ENCODE data around the gene DAZAP2.

DNA sequence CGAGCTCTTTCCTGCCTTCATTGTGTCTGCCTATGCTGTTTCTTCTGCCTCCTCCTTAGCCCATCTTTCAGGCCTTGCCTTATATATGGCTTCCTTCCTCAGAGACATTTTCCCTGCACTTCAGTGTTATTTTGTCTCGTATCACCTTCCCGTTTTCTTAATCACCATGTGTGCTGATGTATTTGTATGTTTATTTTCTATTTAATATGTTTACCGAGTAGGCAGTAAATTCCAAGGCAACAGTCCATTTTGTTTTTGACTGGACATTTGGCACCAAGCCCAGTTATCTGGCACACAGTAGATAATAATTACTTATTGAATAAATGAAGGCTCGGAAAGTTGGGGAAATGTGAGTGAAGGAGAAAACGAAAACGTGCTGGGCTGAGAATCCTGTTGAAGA lies 16.2 kb upstream of the DAZAP2 start:
- TF ChIP-seq, protein P1, sequence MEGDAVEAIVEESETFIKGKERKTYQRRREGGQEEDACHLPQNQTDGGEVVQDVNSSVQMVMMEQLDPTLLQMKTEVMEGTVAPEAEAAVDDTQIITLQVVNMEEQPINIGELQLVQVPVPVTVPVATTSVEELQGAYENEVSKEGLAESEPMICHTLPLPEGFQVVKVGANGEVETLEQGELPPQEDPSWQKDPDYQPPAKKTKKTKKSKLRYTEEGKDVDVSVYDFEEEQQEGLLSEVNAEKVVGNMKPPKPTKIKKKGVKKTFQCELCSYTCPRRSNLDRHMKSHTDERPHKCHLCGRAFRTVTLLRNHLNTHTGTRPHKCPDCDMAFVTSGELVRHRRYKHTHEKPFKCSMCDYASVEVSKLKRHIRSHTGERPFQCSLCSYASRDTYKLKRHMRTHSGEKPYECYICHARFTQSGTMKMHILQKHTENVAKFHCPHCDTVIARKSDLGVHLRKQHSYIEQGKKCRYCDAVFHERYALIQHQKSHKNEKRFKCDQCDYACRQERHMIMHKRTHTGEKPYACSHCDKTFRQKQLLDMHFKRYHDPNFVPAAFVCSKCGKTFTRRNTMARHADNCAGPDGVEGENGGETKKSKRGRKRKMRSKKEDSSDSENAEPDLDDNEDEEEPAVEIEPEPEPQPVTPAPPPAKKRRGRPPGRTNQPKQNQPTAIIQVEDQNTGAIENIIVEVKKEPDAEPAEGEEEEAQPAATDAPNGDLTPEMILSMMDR (conservative IDR thresholded peaks at IDR 0.05; ENCODE audit: low read depth, low read length): no peak
- TF ChIP-seq EZH2 (IDR thresholded peaks at IDR 0.05; ENCODE audit: low read length, unreplicated experiment): no peak

All from PC-3 (cell line).